Measurements from ENCODE around the gene FNBP1. TPM values are rescaled to one million over a fixed set of nuclear protein-coding genes. Genes with fewer than 3 reads are reported as not detected.

FNBP1 gene
- total RNA-seq, 1 donor from 2014 or later, result 23.5 TPM

DNA sequence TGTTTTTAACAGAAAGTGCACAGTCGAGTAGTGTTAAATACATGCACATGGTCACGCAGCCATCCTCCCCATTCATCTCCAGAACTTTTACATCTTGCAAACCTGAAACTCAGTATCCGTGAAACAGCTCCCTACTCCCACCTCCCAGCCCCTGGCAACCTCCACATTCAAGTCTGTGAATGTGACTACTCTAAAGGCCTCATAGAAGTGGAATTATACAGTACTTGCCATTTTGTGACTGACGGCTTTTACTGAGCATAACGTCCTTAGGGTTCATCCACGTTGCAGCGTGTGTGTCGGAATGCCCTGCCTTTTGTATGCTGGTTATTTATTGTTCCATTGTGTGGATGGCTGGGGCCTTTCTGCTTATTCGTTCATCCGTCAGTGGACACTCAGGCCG lies 171.9 kb downstream of the FNBP1 start:
- no peak for ATAC-seq

DNA sequence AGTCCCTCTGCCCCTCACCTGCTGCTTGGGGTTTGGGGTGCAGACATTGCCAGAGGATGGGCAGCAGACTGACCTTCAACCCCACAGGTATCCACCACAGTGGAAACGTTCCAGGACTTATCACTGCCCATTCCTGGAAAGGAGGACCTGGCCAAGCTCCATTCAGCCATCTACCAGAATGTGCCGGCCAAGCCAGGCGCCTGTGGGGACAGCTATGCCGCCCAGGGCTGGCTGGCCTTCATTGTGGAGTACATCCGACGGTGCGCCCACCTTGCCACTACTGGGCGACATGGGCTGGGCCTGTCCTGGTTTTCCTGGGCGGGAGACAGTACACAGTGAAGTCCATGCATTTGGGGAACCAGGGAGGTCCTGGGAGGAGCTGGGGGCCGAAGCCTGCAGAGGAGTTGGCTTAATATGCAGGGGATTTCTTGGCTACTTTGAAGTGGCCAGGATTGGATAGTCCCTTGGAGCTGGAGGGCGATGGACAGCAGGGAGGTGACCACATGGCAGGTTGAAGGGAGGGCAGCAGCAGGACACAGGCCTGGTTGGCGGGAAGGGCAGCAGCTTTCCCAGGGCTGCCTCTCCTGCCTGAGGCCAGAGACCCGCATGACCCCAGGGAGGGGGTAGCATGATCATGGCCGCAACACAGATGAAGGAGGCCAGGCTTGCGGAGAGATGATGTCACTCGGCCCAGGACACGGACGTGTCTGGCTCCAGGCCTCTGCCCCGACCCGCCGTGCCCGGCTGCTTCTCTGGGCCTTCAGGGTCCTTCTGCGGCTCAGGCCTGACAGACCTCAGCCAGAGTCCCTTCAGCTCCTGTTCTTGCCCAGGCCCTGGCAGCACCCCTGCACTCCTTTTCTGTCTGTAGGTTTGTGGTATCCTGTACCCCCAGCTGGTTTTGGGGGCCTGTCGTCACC lies 173.1 kb downstream of the FNBP1 start:
- peak; percentile 3 for ATAC-seq

DNA sequence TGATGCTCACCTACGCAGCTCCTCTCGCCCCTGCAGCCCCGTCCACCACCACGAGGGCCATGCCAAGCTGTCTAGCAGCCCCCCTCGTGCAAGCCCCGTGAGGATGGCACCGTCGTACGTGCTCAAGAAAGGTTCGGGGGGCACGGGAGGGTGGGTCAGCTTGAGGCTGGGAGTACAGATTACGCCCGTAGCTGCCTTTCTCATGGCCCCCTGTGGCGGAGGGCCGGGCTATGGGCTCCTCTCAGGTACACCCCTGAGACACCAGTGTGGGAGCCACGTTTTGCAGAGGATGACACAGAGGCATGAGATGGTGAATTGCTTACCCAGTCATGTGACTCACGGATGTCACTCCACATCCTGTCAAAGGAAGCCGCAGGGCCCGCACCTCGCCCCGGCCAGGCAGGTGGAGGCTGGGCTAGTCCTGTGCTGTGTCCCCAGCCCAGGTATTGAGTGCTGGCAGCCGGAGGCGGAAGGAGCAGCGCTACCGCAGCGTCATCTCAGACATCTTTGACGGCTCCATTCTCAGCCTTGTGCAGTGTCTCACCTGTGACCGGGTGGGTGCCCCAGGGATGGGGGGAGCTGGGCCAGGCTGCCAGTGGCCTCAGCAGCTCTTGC lies 174.0 kb downstream of the FNBP1 start:
- ATAC-seq, result peak; percentile 57

DNA sequence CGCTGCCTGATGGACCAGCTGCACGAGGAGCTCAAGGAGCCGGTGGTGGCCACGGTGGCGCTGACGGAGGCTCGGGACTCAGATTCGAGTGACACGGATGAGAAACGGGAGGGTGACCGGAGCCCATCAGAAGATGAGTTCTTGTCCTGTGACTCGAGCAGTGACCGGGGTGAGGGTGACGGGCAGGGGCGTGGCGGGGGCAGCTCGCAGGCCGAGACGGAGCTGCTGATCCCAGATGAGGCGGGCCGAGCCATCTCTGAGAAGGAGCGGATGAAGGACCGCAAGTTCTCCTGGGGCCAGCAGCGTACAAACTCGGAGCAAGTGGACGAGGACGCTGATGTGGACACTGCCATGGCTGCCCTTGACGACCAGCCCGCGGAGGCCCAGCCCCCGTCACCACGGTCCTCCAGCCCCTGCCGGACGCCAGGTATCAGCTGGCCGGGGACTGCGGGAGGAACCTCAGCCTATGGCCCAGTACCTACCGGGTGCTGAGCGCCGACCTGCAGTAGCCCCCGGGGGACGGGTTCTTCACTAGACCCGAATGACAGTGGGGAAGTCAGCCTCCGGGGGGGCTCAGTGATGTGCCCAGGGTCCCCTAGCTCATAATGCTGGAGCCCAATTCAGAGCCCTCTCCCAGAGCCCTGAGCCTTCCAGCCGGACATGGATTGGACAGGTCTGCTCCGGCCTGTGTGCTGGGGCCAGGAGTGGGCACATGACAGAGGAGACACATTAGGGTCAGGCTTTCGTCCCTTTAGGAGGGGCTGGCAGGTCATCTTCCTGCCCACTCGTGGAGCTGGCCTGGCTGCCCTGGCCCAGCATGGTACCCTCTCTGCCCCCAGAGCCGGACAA lies 174.7 kb downstream of the FNBP1 start:
- ATAC-seq, result peak; percentile 3

DNA sequence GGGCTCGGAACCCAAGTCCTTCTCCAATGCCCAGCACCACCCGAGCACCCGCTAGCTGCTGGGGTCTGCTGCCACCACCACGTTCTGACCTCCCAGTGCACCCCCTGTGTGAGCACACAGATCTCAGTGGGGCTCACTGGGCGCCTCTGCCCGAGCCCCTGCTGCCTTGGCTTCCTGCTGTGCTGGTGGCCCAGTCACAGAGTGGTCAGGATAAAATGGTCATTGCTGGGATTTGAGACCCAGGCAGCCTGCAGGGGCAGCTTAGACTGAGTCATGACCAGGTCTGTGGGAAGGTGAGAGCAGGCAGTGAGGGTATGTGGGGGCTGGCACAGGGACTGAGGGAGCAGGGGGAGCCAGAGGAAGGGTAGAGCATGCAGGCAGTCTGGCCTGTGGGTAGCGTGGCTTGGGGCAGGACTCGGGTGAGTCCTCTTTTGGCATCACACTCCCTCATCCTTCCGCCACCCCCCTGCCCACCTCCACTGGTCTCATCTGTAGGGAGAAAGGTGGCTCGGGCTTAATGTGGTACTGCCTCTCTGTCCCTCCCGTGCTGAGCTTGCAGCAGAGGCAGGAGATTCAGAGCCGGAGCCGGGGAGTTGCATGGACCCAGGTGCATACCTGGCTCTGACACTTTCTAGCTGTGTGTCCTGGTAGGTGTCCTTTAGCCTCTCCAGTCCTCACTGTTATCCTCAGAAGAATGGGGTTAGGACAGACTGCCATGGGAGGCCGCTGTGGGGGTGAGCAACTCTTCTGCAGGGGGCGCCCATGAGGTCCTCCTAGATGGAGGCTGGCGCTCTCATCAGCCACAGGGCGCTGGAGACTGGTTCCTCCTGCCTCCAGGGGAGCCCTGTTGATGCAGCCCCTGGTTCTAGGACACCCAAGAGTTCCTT lies 175.6 kb downstream of the FNBP1 start:
- ATAC-seq, result no peak

DNA sequence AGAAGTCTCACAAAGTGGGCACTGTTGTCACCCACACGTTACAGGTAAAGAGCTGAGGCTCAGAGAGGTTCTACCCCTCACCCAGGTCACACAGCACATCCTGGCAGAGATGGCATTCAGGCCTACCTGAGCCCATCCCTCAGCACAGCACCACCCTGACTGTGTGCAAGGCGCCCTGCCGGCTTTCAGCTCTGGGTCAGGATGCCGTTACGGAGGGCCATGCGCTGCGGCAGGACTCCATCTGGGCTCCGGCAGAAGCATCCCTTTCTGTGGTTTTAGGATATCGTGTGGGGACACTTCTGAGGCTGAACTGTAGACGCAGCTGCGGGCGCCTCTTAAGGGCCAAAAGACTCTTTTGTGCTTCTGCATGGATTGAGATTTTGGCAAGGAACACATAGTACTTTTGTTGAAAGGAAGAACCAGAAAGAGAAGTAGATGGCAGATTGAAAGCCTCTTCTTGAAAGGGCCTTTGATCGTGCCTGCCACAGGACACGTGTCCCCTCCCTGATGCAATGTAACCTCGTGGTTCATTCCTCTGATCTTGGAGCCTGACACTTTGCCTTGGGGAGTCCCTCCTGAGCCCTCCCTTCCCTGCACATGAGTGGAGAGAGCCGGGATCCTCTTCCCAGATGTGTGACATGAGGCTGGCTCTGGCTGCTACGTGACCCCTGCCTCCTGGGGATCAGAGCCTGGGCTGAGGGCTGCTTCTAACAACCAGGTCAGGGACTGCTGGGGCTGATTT lies 176.4 kb downstream of the FNBP1 start:
- ATAC-seq, result no peak

DNA sequence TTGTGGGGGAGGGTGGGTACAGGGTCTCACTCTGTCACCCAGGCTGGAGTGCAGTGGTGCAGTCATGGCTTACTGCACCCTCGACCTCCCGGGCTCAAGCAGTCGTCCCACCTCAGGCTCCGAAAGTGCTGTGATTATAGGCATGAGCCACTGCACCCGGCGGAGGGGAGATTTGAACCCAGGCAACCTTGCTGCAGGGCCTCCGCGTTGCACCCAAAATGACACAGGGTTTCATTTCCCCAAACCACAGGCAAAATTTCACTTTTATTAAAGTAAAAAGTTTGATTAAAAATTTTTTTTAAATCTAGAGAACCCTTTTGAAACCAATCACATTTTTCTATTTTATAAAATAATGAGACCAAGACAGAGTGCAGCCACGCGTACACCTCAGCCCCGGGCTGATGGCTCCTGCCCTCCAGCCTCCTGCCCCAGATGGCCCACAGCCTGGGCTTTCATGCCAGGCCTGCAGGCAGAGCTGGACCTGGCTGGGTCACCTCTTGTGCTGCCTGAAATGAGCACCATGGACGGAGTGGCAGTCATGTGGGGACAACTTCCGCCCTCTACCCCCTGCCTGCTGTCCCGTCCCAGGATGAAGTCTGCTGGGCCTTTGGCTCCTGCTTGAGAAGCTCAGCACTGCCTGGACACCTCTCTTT lies 177.2 kb downstream of the FNBP1 start:
- ATAC-seq, result no peak

DNA sequence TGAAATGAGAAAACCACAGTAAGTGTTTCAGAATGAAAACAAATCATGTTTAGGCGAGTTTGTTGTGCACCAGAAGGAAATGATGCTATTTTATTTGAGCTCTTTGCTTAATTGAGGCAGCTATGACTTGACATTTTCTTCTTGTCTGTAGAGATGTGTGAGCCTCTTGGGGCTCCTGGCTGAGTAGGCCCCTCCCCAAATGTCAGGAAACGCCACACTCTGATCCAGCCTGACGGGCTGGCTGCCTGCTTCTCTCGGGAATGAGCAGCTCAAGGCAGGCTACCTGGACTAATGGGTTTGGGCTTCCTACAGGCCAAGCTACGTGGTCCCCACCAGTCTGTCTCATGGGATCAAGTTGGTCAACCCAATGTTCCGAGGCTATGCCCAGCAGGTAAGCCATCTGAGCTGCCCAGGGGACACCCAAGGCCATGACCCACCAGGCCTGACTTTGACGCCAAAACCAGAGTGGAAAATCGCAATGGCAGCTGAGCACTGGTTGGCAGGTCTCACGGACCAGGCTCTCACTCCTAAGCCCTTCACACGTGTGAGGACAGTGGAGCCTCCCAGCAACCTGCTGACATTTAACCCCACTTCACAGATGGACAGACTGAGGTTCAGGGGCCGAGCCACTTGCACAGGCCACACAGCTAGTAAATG lies 177.9 kb downstream of the FNBP1 start:
- ATAC-seq, result no peak

DNA sequence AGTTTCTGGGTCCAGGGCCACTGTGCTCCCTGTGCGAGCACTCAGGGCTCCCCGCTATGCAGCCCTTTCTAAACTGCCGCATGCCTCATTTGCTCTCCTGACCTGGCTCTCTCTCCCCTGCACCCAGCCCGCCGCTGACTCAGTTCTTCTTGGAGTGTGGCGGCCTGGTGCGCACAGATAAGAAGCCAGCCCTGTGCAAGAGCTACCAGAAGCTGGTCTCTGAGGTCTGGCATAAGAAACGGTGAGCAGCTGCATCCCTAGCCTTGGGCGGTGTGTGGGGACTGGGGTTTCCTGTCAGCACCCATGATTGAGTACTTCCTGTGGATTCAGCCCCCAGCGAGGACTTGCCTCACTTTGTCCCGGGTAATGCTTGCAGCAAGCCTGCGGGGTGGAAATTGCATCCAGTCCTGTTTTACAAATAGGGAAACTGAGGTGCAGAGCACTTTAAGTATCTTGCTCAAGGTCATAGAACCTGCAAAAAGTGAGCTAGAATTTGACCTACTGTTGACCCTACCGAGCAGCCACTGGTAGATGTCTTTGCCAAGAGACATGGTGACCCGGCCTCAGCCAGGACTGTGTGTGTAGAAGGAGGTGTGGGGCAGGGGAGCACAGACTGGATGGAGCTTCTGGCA lies 179.8 kb downstream of the FNBP1 start:
- ATAC-seq, result no peak

DNA sequence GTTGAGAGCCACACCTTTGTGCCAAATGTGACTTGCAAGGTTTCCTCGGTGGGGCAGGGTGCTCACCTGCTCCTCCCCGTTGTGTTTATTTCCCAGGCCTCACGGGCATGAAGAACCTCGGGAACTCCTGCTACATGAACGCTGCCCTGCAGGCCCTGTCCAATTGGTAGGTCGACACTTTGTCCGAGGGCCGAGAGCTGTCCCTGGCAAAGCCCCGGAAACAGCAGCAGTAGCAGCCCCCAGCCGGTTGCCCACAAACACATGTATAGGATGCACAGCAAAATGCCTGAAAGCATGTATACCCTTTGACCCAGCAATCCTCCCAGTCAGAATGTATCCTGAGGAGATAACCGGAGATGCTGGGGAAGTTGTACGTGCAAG lies 181.6 kb downstream of the FNBP1 start:
- no peak for ATAC-seq

DNA sequence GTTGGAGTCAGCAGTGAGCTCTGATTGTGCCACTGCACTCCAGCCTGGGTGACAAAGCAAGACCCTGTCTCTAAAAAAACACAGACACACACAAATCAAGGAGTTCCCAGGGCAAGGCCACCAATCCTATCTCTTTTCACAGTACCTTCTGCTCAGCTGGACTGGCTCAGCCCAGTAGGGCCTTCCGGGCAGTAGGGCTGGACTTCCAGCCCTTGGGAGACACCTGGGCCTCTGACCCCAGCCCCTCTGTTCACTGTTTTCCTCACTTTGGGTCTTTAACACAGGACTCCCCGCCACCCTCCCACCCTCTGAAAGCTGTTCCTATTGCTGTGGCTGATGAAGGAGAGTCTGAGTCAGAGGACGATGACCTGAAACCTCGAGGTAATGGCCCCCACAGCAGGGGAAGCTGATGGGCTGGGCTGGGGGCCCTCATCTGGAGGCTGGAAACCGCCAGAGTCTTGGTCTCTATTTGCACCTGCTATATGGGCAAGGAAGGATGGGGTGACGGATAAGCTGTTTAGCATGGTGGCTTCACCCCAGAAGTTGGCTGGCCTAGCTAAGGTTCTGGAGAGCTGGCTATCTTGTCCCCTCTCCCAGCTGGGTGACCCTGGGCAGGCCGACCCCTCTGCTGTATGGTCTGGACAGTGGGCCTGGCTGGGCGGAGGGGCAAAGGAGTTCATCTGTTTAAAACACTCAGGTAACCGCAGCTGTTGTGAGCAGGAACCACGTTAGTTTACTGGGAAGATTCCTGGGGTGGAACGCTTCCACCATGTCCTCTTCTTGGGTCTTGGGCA lies 182.1 kb downstream of the FNBP1 start:
- no peak for ATAC-seq

DNA sequence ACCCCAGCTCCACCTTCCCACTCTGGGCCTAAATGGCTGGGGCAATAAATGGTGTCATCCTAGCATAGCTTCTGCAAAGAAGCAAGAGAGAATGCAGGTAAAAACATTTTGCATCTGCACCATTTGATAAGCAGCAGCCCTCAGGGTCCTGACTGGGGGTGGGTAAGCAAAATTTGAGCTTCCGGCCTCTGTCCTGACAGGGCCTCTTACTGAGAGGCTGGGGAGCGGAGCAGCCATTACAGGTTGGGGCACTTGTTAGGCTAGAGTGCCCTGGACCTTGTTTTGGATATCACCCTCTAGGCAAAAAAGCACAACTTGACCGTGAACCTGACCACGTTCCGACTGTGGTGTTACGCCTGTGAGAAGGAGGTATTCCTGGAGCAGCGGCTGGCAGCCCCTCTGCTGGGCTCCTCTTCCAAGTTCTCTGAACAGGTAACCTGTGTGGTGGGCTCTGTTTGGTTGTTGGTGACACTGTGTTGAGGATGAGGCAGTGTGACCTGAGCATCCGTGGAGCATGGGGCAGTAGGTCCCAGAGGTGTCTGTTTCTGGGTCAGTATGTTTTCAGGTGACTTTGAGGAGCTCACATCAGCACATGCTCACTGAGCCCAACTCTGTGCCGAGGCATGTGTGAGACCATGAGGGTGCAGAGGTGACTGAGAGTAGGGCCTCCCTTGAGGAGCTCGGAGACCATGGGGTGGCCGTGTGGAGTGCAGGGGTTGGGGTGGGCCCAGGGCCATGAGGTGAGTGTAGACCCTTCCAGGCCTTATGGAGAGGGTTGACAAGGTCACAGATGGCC lies 184.6 kb downstream of the FNBP1 start:
- ATAC-seq, result peak; percentile 8

DNA sequence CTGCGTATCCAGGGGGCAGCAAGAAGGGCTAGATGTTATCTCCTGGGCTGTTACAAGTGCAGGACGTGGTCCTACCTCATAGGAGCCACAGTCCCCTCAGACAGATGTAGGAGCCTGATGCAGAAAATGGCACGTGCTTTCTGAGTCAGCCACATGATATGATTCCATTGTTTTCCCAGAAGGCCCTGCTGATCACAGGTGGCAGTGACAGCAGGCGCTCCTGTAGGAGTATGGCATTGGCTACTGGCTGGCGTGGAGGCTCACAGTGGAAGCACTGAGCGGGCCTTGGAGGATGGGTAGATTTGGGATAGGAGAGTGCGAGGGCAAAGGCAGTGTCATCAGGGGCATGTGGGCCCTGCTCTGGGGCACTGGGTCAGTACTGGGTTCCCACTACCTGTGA lies 185.8 kb downstream of the FNBP1 start:
- no peak for ATAC-seq

DNA sequence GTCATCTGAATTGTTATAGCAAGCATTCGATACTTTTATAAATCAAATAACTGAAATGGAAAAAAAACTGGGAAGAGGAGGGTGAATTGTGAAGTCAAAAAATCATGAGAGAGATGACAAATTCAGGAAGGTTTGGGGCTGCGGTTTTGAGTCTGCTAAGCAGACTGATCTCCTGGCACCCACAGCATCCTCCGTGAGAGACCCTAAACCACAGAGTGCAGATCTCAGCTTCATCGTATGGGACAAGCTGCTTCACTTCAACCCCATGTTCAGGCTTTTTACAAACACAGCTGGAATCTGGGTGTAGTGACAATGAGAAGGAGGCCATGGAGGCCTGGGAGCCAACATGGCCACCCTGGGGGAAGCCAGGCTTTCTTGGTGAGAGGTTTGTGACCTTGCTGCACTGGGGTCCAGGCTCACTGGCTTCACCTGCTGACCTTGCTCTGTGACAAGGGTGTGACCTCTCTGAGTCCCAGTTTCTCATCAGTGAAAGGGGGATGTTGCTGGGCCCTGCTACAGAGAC lies 188.3 kb downstream of the FNBP1 start:
- ATAC-seq, result no peak

DNA sequence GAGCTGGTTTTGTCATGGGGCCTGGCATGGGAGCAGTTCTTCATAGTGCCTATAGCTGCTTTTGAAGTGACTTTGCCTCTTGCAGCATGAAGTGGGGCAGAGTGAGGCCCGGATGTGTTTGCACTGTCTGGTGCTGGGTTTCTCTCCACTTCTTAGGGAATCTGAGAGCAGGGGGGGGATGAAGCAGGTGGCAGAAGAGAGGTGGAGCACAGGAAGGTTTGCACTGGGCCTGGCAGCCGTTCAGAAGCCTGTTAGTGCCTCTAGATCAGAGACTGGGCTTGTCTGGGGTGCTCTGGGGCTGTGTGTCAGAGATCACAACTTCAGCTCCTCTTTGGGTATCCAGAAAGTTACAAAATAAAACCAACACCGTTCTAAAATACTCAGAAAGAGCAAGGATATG lies 189.4 kb downstream of the FNBP1 start:
- no peak for ATAC-seq

DNA sequence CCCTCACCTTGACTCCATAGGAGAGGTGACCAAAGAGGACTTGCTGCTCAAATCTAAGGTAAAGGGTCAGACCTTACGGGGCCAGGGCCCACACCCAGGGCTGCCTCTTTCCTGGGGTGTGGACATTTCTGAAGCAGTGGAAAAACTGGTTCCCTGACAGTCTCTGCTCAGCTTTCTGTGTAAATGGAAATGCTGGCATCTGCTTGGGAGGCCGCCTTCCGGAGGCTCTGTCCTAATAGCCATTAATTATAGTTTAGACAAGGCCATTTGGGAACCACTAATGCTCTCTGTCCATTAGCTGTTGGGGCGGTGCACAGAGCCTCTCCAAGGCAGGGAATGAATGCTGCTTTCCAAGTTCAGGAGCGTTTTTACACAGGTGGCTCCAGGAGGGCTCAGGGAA lies 190.4 kb downstream of the FNBP1 start:
- ATAC-seq, result peak; percentile 71

DNA sequence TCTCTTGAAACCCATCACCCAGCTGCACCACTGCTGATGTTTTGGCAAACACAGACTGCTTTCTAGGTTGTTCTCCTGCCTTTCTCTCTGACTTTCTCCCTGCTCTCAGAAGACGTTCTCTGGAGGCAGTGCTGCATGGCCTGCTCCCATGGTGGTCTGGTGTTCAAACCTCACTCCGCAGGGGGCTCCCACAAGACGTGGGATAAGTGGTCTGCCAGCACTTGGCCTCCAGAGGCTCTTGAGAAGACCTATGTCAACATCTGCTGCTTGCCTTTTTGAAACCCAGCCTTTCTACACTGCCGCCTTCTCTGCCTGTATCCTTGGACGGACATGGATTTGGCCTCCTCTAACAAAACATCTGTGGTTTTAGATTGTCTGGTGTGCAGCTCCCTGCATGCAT lies 191.2 kb downstream of the FNBP1 start:
- ATAC-seq, result no peak

Measured in esophagus mucosa (tissue), 1 donor.